DND-41 (cell line): ENCODE measurements around the gene CREG2.

Source experiments
- CTCF ChIP-seq: IDR thresholded peaks from 2 replicates; pipeline ENCODE4 v1.5.1; 2012; ENCODE audit warnings: borderline replicate concordance, low read length, moderate library complexity, mild to moderate bottlenecking; ENCODE audit not compliant: poor library complexity, severe bottlenecking; ENCODE audit errors: extremely low read depth
- EZH2 ChIP-seq: IDR thresholded peaks from 3 replicates; pipeline ENCODE4 v1.6.1; 2012; ENCODE audit warnings: borderline replicate concordance, low read depth, mild to moderate bottlenecking, moderate library complexity, low read length, inconsistent platforms; ENCODE audit not compliant: severe bottlenecking

DNA sequence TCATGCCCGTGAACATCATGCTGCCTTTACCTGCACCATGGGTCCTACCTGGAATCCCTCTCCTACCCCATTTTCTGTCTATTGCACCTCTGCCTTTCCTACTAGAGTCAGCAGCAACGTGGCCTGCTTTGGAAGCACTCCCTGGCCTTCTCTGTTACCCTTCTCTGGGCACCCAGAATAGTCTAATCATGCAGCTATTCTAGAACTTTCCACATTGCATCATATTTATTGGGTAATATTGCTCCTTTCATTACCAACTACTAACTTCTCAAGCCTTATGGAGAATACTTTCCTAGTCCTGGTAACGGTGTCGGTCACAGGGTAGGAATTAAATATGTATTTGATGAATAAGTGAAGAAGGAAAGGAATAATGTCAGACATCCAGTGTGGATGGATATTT lies 33.3 kb upstream of the CREG2 start:
- no peak for TF ChIP-seq EZH2
- no peak for TF ChIP-seq CTCF
